Smooth muscle cell (in vitro differentiated cells): Measurements from ENCODE around the gene TCN2. TPM values are rescaled to one million over a fixed set of nuclear protein-coding genes. Genes with fewer than 3 reads are reported as not detected.
"Not testable (repeated sequence)": the region's sequence is repeated elsewhere in the genome, so short reads cannot be mapped to it uniquely, and the experiment has no call there.

ENCODE experiments used
- DNase-seq: peaks from one replicate; lab custom pipeline; 2025; ENCODE audit not compliant: unreplicated experiment; lab: John Stamatoyannopoulos, UW
- H2AFZ ChIP-seq: fragments of 200-600 bp; sonication (generic); 2 replicates; pipeline ENCODE4 v1.6.0; 2016; ENCODE audit warnings: antibody characterized with exemption, low read depth, mild to moderate bottlenecking
- H3F3A ChIP-seq: fragments of 200-600 bp; sonication (generic); 2 replicates; pipeline ENCODE4 v1.6.0; 2017; ENCODE audit warnings: antibody characterized with exemption, low read depth
- H3K27ac ChIP-seq: fragments of 200-600 bp; sonication (generic); 2 replicates; pipeline ENCODE4 v1.5.1; 2016; ENCODE audit warnings: low read depth, mild to moderate bottlenecking
- H3K27me3 ChIP-seq: fragments of 200-600 bp; sonication (generic); 2 replicates; pipeline ENCODE4 v1.6.1; 2016; ENCODE audit warnings: low read depth, mild to moderate bottlenecking
- H3K36me3 ChIP-seq: fragments of 200-600 bp; sonication (generic); 2 replicates; pipeline ENCODE4 v1.5.1; 2016; ENCODE audit warnings: low read depth
- H3K4me1 ChIP-seq: fragments of 200-600 bp; sonication (generic); 2 replicates; pipeline ENCODE4 v1.5.1; 2016; ENCODE audit warnings: low read depth
- H3K4me2 ChIP-seq: fragments of 200-600 bp; sonication (generic); 2 replicates; pipeline ENCODE4 v1.6.0; 2016; ENCODE audit warnings: mild to moderate bottlenecking
- H3K4me3 ChIP-seq: fragments of 200-600 bp; sonication (generic); 2 replicates; pipeline ENCODE4 v1.5.1; 2016; ENCODE audit warnings: mild to moderate bottlenecking
- H3K79me2 ChIP-seq: fragments of 200-600 bp; sonication (generic); 2 replicates; pipeline ENCODE4 v1.6.0; 2016; ENCODE audit warnings: low read depth, mild to moderate bottlenecking
- H3K9ac ChIP-seq: fragments of 200-600 bp; sonication (generic); 2 replicates; pipeline ENCODE4 v1.6.0; 2016; ENCODE audit warnings: low read depth
- H3K9me3 ChIP-seq: fragments of 200-600 bp; sonication (generic); replicated peaks from 2 replicates; pipeline ENCODE4 v1.5.1; 2016; ENCODE audit warnings: low read depth
- H4K20me1 ChIP-seq: fragments of 200-600 bp; sonication (generic); 2 replicates; pipeline ENCODE4 v1.6.0; 2016; ENCODE audit warnings: low read depth
- WGBS: methylation state at CpG from one replicate; pipeline ENCODE4 v1.1.7; 2016; ENCODE audit warnings: low lambda C conversion rate; 5-methylcytosine and 5-hydroxymethylcytosine counted together
- polyA plus RNA-seq: library from polyadenylated mRNA; unstranded; fragments of >200 nt; fragmentation: Nextera tagmentation; extraction: Ambion mirVana; gene quantifications from 2 replicates; pipeline ENCODE4 v1.2.1, GENCODE V29; 2016
- total RNA-seq: library from RNA; depleted of rRNA; stranded (reverse); fragments of >200 nt; gene quantifications from 2 replicates; pipeline ENCODE4 v1.2.3, GENCODE V29; 2014
- TF ChIP-seq, protein P1 (sequence below): fragments of 200-600 bp; sonication (generic); IDR thresholded peaks from 2 replicates; pipeline ENCODE4 v1.5.1; 2017; ENCODE audit warnings: borderline replicate concordance, mild to moderate bottlenecking, antibody characterized with exemption; ENCODE audit not compliant: insufficient read depth, poor library complexity, severe bottlenecking

Gene TCN2
- total and polyA plus RNA-seq, 2 experiments from 2014 or later, result 3.3 to 5.2 TPM

DNA sequence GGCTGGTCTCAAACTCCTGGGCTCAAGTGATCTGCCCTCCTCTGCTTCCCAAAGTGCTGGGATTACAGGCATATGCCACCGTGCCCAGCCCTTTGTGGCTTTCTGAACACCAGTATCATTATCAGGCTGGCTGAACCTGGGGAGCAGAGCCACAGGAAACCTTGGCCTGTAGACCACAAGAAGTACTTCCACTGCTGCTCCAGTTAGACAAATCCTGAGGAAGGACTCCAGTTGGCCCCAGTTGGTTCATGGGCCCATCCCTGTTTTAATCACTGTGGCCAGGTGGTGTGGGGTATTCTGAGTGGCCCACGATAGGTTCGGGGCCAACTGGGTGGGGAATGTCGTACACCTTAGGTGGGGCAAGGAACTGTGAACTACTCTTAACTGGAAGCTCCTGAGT, 66.2 kb downstream of the TCN2 start:
- H3F3A ChIP-seq, result no peaks in the 10 kb centered on the region
- TF ChIP-seq, protein P1, sequence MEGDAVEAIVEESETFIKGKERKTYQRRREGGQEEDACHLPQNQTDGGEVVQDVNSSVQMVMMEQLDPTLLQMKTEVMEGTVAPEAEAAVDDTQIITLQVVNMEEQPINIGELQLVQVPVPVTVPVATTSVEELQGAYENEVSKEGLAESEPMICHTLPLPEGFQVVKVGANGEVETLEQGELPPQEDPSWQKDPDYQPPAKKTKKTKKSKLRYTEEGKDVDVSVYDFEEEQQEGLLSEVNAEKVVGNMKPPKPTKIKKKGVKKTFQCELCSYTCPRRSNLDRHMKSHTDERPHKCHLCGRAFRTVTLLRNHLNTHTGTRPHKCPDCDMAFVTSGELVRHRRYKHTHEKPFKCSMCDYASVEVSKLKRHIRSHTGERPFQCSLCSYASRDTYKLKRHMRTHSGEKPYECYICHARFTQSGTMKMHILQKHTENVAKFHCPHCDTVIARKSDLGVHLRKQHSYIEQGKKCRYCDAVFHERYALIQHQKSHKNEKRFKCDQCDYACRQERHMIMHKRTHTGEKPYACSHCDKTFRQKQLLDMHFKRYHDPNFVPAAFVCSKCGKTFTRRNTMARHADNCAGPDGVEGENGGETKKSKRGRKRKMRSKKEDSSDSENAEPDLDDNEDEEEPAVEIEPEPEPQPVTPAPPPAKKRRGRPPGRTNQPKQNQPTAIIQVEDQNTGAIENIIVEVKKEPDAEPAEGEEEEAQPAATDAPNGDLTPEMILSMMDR, result no peak
- no peak overlapping the region for H3K4me3 ChIP-seq
- H3K27me3 ChIP-seq, result peaks cover 17% of the 10 kb centered on the region
- H4K20me1 ChIP-seq, result no peaks in the 10 kb centered on the region
- no peak overlapping the region for H3K27ac ChIP-seq
- no peak overlapping the region for H2AFZ ChIP-seq
- peaks cover 4% of the 10 kb centered on the region for H3K4me1 ChIP-seq
- H3K9ac ChIP-seq, result no peak overlapping the region
- no peak overlapping the region for H3K4me2 ChIP-seq
- no peaks in the 10 kb centered on the region for H3K79me2 ChIP-seq
- WGBS, result 92% methylated on average over 4 of the region's 4 CpGs
- H3K36me3 ChIP-seq, result no peaks in the 10 kb centered on the region
- no peak for DNase-seq
- H3K9me3 ChIP-seq, result no peaks in the 10 kb centered on the region

DNA sequence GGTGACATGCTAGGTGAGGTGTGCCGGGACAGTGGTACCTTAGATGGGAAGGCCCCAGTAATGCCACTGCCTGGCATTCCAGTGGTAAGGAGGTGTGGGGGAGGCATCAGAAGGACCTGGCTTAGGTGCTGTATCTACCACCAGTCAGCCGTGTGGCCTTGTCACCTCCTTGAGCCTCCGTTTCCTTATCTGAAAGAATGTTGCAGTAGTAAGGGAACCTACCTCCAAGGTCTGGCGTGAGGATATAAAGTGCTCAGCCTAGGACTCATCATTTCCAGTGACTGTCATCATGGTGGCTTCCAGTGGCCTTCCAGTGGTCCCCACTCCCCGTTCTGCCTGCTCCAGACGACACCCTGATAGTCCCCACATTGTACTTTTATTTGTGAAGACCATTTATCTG, 67.5 kb downstream of the TCN2 start:
- H3K9ac ChIP-seq, result no peak overlapping the region
- no peaks in the 10 kb centered on the region for H3F3A ChIP-seq
- no peak overlapping the region for H3K4me3 ChIP-seq
- H3K4me2 ChIP-seq, result no peak overlapping the region
- peaks cover 29% of the 10 kb centered on the region for H3K27me3 ChIP-seq
- no peaks in the 10 kb centered on the region for H4K20me1 ChIP-seq
- H3K4me1 ChIP-seq, result peaks cover 5% of the 10 kb centered on the region
- TF ChIP-seq, protein P1, result no peak
- no peak overlapping the region for H2AFZ ChIP-seq
- H3K79me2 ChIP-seq, result no peaks in the 10 kb centered on the region
- WGBS, result 92% methylated on average over 6 of the region's 6 CpGs
- no peaks in the 10 kb centered on the region for H3K36me3 ChIP-seq
- H3K27ac ChIP-seq, result no peak overlapping the region
- no peak for DNase-seq
- no peaks in the 10 kb centered on the region for H3K9me3 ChIP-seq

DNA sequence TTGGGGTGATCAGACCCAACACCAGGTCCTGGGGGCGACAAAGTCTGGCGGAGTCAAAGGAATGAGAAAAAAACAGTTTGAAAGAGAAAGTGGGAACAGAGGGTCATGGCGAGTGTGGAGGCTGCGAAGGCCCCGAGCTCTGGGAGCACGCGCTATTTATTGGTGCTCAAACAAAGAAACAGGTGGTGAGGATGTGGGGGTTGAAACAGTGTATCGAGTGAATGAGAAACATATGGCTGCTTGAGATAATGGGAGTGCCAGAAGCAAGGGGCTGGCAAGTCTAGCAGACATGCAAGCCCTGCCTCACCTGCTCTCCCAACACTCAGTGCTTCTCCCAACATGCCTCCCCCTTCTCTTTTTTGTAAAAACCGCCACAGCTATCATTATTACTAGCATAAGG, 68.5 kb downstream of the TCN2 start:
- H2AFZ ChIP-seq, result no peak overlapping the region
- H3K27me3 ChIP-seq, result peaks cover 29% of the 10 kb centered on the region
- no peaks in the 10 kb centered on the region for H4K20me1 ChIP-seq
- no peak overlapping the region for H3K9ac ChIP-seq
- no peaks in the 10 kb centered on the region for H3F3A ChIP-seq
- H3K9me3 ChIP-seq, result no peaks in the 10 kb centered on the region
- WGBS, result 92% methylated on average over 9 of the region's 9 CpGs
- H3K79me2 ChIP-seq, result no peaks in the 10 kb centered on the region
- H3K4me2 ChIP-seq, result no peak overlapping the region
- H3K4me3 ChIP-seq, result no peak overlapping the region
- no peaks in the 10 kb centered on the region for H3K36me3 ChIP-seq
- no peak overlapping the region for H3K27ac ChIP-seq
- DNase-seq, result no peak
- TF ChIP-seq, protein P1, result no peak
- H3K4me1 ChIP-seq, result peaks cover 5% of the 10 kb centered on the region

DNA sequence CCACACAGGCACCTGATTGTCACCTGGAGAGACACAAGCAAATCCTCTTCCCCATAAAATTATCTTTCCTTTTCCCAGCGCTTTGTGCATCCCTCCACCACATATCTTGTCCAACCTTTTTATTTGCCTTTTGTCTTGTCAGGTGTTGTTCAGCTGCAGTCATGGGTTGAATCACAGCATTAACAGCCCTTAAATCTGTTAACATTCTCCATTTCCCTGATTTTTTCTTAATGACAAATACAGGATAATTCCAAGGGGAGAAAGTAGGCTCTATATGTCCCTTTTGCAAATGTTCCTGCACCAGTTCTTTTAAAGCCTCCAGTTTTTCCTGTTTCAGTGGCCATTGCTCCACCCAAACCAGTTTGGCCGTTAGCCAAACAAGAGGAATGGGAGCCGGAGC, 69.6 kb downstream of the TCN2 start:
- not testable (repeated sequence) for H3K27ac ChIP-seq, H4K20me1 ChIP-seq, DNase-seq, H3F3A ChIP-seq, H3K4me3 ChIP-seq, H2AFZ ChIP-seq, H3K36me3 ChIP-seq, H3K4me2 ChIP-seq, H3K9ac ChIP-seq, H3K9me3 ChIP-seq, H3K4me1 ChIP-seq, H3K79me2 ChIP-seq
- 86% methylated on average over 3 of the region's 3 CpGs for WGBS
- peaks cover 29% of the 10 kb centered on the region for H3K27me3 ChIP-seq

Other genes with a start within 250 kb of the TCN2 start
- gene RNF215, start 219.8 kb upstream of the TCN2 start, total RNA-seq, result 11.6 and 21.2 TPM in 2 replicates
- 3.4 and 5.9 TPM in 2 replicates for gene RNF215, start 219.8 kb upstream of the TCN2 start, polyA plus RNA-seq
- gene SEC14L2, start 210.2 kb upstream of the TCN2 start, total RNA-seq, result 7.9 and 15.1 TPM in 2 replicates
- 8.0 and 8.2 TPM in 2 replicates for gene SEC14L2, start 210.2 kb upstream of the TCN2 start, polyA plus RNA-seq
- gene MTFP1, start 181.4 kb upstream of the TCN2 start, total RNA-seq, result 14.3 and 14.4 TPM in 2 replicates
- gene MTFP1, start 181.4 kb upstream of the TCN2 start, polyA plus RNA-seq, result 30.9 and 31.3 TPM in 2 replicates
- not detected in 2 replicates for gene SEC14L3, start 135.2 kb upstream of the TCN2 start, total RNA-seq
- gene SEC14L3, start 135.2 kb upstream of the TCN2 start, polyA plus RNA-seq, result 0.09 TPM in 1 of 2 replicates, not detected in the other
- gene SEC14L4, start 101.5 kb upstream of the TCN2 start, total RNA-seq, result not detected in 2 replicates
- gene SEC14L4, start 101.5 kb upstream of the TCN2 start, polyA plus RNA-seq, result not detected in 2 replicates
- gene SEC14L6, start 60.4 kb upstream of the TCN2 start, total RNA-seq, result 0.09 and 0.13 TPM in 2 replicates
- gene SEC14L6, start 60.4 kb upstream of the TCN2 start, polyA plus RNA-seq, result not detected in 2 replicates
- not detected in 2 replicates for gene GAL3ST1, start 32.5 kb upstream of the TCN2 start, total RNA-seq
- 0.35 and 0.78 TPM in 2 replicates for gene GAL3ST1, start 32.5 kb upstream of the TCN2 start, polyA plus RNA-seq
- 27.4 and 35.6 TPM in 2 replicates for gene PES1, start 15.3 kb upstream of the TCN2 start, total RNA-seq
- gene PES1, start 15.3 kb upstream of the TCN2 start, polyA plus RNA-seq, result 52.7 and 59.4 TPM in 2 replicates
- gene SLC35E4, start 28.6 kb downstream of the TCN2 start, total RNA-seq, result 3.6 and 5.0 TPM in 2 replicates
- gene SLC35E4, start 28.6 kb downstream of the TCN2 start, polyA plus RNA-seq, result 4.1 and 7.2 TPM in 2 replicates
- gene DUSP18, start 60.7 kb downstream of the TCN2 start, total RNA-seq, result 8.9 and 11.0 TPM in 2 replicates
- 8.1 and 9.3 TPM in 2 replicates for gene DUSP18, start 60.7 kb downstream of the TCN2 start, polyA plus RNA-seq
- gene OSBP2, start 87.7 kb downstream of the TCN2 start, total RNA-seq, result 4.6 and 9.1 TPM in 2 replicates
- 3.8 and 4.9 TPM in 2 replicates for gene OSBP2, start 87.7 kb downstream of the TCN2 start, polyA plus RNA-seq